Spleen (tissue), 7 donors: ENCODE measurements around the gene DRICH1.

ENCODE experiments used
- POLR2A ChIP-seq, 3 donors: fragments of 450-650 bp; IDR thresholded peaks; one replicate each; pipeline ENCODE4 v1.5.1; 2017; ENCODE audit warnings: antibody characterized with exemption in 3 of 3, mild to moderate bottlenecking in 1 of 3
- TF ChIP-seq, protein P1 (sequence below), 11 experiments: fragments of 200-600 bp in 7 of 11; fragments of 450-650 bp in 4 of 11; sonication (generic) in 4 of 11; IDR thresholded peaks in 8 of 11; conservative IDR thresholded peaks in 3 of 11; 1 replicate in 7 of 11; 2 replicates in 4 of 11; pipeline versions ENCODE4 v1.4.0 to v1.8.0; 2016 to 2021; ENCODE audit warnings: antibody characterized with exemption in 11 of 11, inconsistent platforms in 4 of 11, mild to moderate bottlenecking in 1 of 11
- donor health status: DM: no; HTN: no; CAD: no; lungs with moderate emphysema.
- donor health status: DM: no; HTN: no; CAD: no.
- donor health status: DM: no; HTN: no; CAD: no.

DNA sequence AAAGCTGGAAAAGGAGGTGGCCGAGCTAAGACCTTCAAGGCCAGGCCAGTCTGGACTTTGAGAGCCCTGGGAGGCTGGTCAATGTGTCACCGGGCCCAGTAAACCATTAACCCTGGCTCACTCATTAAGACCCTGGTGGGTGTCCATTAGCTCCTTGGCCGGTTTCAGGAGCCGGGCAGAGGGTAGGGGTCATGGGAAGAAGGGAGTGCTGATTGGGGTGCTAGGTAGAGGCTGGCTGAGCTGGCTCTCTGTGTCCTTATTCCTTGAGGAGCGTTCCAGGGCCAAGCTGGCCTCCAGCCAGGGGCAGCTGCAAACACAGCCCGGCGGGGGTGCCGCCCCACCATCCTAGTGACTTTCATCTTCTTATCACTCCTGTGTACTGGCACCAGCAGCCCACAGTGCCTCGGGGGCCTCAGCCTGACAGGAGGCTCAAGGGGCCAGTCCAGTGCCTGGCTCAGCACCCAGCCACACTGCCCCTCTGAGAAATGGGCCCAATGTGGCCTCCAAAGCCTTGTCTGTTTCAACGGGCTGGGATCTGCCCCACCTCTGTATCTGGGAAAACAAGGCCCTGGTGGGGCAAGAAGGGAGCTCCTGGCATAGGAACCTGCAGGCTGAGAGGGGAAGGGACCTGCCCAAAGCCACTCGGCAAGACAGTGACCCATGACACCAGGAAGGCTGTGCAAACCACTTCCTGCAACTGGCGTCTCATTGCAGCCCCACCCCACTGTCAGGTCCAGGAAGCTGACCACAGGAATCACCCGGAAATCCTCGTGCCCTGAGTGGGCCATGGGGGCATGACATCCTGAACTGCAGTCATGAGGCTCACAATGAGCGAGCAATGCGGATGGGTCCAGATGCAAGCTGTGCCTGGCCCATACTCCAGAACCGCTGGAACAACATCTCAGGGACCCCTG lies 43.6 kb upstream of the DRICH1 start:
- TF ChIP-seq POLR2A (IDR thresholded peaks at IDR 0.05) = no peak
- TF ChIP-seq, protein P1, sequence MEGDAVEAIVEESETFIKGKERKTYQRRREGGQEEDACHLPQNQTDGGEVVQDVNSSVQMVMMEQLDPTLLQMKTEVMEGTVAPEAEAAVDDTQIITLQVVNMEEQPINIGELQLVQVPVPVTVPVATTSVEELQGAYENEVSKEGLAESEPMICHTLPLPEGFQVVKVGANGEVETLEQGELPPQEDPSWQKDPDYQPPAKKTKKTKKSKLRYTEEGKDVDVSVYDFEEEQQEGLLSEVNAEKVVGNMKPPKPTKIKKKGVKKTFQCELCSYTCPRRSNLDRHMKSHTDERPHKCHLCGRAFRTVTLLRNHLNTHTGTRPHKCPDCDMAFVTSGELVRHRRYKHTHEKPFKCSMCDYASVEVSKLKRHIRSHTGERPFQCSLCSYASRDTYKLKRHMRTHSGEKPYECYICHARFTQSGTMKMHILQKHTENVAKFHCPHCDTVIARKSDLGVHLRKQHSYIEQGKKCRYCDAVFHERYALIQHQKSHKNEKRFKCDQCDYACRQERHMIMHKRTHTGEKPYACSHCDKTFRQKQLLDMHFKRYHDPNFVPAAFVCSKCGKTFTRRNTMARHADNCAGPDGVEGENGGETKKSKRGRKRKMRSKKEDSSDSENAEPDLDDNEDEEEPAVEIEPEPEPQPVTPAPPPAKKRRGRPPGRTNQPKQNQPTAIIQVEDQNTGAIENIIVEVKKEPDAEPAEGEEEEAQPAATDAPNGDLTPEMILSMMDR (IDR thresholded peaks at IDR 0.05 in 8 of 11, conservative IDR thresholded peaks at IDR 0.05 in 3 of 11) = no peak
